HG03565 (cell line): ENCODE data around the gene ANKRD49.
"Not testable (repeated sequence)": the region's sequence is repeated elsewhere in the genome, so short reads cannot be mapped to it uniquely, and the experiment has no call there.

ENCODE experiments used
- ATAC-seq: cut with Tn5 transposase; IDR thresholded peaks from one replicate; pipeline ENCODE4 v1.9.1; 2021; ENCODE audit warnings: mild to moderate bottlenecking, moderate library complexity; ENCODE audit not compliant: unreplicated experiment

Gene ANKRD49

GRCh38 chr11:94506513-94506912, 12.7 kb downstream of the ANKRD49 start:
- not testable (repeated sequence) for ATAC-seq

GRCh38 chr11:94507485-94507884, 13.7 kb downstream of the ANKRD49 start:
- ATAC-seq: no peak

GRCh38 chr11:94511932-94512781, 18.4 kb downstream of the ANKRD49 start, which contains the start of gene C11orf97:
TSS of gene C11orf97 (plus strand) at chr11:94512461. CDS start at chr11:94512529, 68 bp downstream.
- ATAC-seq: peak; percentile 61

- ATAC-seq: no peak
Measured at GRCh38 chr11:94513091-94513490, 19.3 kb downstream of the ANKRD49 start.

- ATAC-seq: no peak
Measured at GRCh38 chr11:94515398-94515797, 21.6 kb downstream of the ANKRD49 start.

- no peak for ATAC-seq
Measured at GRCh38 chr11:94516725-94517124, 22.9 kb downstream of the ANKRD49 start.

GRCh38 chr11:94518300-94518699, 24.5 kb downstream of the ANKRD49 start:
- ATAC-seq: no peak

- ATAC-seq: no peak
Measured at GRCh38 chr11:94519478-94520084, 25.8 kb downstream of the ANKRD49 start.

- ATAC-seq: no peak
Measured at GRCh38 chr11:94521684-94522083, 27.9 kb downstream of the ANKRD49 start.

GRCh38 chr11:94524341-94524740, 30.6 kb downstream of the ANKRD49 start:
- ATAC-seq: no peak

GRCh38 chr11:94525546-94526324, 32.0 kb downstream of the ANKRD49 start:
- ATAC-seq: no peak

GRCh38 chr11:94526645-94527438, 33.1 kb downstream of the ANKRD49 start:
- no peak for ATAC-seq

GRCh38 chr11:94528551-94528950, 34.8 kb downstream of the ANKRD49 start:
- ATAC-seq: no peak

GRCh38 chr11:94532211-94532610, 38.4 kb downstream of the ANKRD49 start:
- ATAC-seq: no peak

- no peak for ATAC-seq
Measured at GRCh38 chr11:94533206-94533605, 39.4 kb downstream of the ANKRD49 start.

- no peak for ATAC-seq
Measured at GRCh38 chr11:94533696-94534630, 40.2 kb downstream of the ANKRD49 start.

GRCh38 chr11:94536386-94536785, 42.6 kb downstream of the ANKRD49 start:
- ATAC-seq: no peak

- no peak for ATAC-seq
Measured at GRCh38 chr11:94537031-94537600, 43.3 kb downstream of the ANKRD49 start.

- ATAC-seq: no peak
Measured at GRCh38 chr11:94539420-94539819, 45.6 kb downstream of the ANKRD49 start.
